HG03521 (cell line): ENCODE results near the gene SSNA1.

Source experiments
- ATAC-seq: cut with Tn5 transposase; IDR thresholded peaks from one replicate; pipeline ENCODE4 v1.9.1; 2021; ENCODE audit warnings: mild to moderate bottlenecking, moderate library complexity; ENCODE audit not compliant: unreplicated experiment

Gene SSNA1

DNA sequence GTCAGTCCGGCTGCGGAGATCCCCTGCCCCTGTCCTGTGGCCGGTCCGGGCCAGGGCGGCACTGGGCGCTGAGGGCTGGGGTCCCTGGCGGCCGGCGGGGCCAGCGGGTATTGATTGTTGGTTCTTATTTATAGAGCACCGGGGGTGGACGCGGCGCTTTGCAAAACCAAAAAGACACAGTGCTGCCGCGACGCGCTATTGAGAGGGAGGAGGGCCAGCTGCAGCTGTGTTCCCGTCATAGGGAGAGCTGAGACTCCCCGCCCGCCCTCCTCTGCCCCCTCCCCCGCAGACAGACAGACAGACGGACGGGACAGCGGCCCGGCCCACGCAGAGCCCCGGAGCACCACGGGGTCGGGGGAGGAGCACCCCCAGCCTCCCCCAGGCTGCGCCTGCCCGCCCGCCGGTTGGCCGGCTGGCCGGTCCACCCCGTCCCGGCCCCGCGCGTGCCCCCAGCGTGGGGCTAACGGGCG, 21.2 kb upstream of the SSNA1 start:
- ATAC-seq = no peak

DNA sequence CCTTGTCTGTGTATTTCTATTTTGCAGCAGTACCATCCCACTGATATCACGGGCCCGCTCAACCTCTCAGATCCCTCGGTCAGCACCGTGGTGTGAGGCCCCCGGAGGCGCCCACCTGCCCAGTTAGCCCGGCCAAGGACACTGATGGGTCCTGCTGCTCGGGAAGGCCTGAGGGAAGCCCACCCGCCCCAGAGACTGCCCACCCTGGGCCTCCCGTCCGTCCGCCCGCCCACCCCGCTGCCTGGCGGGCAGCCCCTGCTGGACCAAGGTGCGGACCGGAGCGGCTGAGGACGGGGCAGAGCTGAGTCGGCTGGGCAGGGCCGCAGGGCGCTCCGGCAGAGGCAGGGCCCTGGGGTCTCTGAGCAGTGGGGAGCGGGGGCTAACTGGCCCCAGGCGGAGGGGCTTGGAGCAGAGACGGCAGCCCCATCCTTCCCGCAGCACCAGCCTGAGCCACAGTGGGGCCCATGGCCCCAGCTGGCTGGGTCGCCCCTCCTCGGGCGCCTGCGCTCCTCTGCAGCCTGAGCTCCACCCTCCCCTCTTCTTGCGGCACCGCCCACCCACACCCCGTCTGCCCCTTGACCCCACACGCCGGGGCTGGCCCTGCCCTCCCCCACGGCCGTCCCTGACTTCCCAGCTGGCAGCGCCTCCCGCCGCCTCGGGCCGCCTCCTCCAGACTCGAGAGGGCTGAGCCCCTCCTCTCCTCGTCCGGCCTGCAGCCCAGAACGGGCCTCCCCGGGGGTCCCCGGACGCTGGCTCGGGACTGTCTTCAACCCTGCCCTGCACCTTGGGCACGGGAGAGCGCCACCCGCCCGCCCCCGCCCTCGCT, 20.5 kb upstream of the SSNA1 start:
- no peak for ATAC-seq

DNA sequence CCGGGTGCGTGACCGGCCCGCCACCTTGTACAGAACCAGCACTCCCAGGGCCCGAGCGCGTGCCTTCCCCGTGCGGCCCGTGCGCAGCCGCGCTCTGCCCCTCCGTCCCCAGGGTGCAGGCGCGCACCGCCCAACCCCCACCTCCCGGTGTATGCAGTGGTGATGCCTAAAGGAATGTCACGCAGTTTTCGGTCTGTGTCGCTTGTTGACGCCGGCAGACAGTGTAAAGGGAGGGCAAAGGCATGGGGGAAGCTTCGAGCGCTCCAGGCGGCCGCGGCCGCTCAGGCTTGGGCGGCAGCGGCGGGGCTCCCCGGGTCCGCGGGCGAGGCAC, 19.9 kb upstream of the SSNA1 start:
- ATAC-seq = no peak

DNA sequence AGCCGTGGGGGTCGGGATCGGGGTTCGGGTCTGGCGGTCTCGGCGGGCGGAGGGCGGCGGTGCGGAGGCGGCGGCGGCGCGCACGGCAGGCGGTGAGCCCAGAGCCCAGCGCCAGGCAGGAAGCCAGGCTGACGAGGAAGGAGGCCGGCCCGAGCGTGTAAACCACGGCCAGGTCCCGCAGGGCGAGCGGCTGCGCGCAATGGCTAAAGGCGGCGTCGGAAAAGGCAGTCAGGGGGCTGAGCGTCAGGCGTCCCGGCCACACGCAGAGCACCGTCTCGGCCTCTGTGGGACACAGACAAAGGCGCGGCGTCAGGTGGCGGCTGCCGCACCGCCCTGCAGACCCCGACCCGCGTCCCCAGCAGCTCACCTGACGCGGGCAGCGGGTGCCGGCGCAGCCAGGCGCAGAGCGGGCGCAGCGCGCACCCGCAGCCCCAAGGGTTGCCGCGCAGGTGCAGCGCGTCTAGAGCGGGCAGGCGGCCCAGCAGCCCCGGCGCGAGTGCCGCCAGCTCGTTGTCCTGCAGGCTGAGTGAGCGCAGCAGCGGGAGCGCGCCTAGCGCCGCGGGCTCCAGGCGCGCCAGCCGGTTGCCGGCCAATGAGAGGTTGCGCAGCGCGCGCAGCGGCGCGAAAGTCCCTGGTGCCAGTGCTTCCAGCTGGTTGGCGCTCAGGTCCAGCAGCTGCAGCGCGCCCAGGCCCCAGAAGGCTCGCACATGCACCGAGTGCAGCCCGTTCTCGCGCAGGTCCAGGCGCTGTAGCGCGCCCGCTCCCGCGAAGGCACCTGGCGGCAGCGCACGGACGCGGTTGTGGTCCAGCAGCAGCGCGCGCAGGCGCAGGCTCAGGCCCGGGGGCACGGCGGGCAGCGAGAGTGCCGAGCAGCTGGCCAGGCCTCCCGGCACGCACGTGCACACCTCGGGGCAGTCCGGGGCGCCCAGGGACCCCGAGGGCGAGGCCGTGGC, 19.3 kb upstream of the SSNA1 start:
- ATAC-seq = no peak

DNA sequence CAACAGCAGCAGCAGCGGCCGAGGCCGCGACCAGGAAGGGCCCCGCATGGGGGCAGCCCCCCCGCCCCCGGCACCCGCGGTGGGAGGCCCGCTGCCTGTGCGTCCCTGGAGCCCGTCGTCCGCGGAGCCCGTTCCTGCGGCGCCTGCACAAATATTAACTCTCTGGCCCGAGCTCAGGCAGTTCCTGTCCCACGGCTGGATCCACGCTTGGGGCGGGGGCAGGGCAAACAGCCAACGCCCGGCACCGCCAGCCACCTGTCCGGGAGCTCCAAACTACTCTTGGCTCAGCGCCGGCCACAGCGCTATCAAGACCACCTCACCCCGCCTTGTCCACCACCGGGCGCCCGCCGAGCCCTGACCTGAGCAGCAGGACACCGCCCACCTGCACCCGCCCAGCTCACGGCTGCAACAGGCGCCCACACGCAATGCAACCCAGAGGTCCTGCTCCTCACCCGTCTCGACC, 18.5 kb upstream of the SSNA1 start, which contains the start of gene LRRC26:
TSS of gene LRRC26 (minus strand) at position 156 of the 463 bp plus-strand sequence. CDS start at position 48, 108 bp downstream.
- no peak for ATAC-seq

DNA sequence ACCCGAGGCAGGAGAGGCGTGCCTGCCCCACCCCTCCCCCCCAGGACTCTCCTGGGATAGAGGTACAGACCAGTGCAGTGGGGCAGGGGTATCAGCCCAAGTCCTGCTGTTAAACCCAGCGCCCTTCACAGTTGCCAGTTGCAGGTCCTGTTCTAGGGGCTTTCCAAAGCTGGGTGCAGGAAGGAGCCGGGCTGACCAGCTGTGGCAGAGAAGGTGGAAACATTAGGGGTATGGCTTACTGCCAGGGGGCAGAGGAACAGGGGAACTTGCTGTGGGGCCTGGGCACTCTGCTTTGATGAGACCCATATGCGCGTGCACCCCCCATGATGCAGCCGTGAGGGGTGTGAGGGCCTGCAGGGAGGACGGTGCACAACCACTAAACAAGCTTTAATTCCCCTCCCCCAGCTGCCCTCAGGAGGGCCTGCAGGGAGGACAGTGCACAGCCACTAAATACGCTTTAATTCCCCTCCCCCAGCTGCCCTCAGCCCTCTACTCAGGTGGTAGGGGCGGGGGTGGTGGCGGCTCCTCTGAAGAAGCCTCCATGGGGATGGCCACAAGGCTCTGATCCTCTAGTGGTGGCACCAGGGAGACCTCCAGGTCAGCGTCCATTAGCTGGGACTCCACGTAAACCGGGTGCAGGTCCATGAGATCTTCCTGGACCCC, 17.9 kb upstream of the SSNA1 start:
- no peak for ATAC-seq

DNA sequence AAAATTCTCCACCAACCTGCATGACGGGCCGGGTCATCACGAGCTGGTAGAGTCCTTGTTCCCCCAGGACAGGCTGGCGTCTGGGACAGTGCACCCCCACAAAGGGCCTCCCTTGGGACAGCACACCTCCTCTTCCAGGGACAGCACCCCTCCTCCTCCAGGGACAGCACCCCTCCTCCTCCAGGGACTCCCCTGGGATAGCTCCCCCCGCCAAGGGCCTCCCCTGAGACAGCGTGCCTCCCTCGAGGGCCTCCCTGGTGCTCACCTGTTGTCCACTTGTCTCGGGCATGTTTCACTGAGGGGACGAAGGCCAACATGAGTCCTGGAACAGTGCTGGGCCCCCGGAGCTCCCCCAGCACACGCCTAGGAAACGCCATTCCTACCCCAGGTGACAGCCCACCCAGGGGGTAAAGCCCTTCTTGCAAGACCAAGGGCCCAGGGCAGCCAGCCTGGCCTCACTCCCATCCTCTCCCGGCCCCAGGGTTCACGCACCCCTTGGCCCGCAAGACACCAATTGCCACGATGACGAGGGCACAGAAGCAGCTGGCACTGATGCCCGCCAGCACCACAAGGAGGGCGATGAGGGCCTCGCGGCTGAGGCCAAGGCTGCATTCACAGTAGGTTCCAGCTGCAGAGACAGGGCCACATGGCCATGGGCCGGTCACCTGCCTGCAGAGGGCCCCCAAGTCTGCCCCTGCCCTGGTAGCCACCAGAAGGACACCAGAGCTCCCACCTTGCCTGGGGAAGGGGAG, 17.2 kb upstream of the SSNA1 start:
- no peak for ATAC-seq

DNA sequence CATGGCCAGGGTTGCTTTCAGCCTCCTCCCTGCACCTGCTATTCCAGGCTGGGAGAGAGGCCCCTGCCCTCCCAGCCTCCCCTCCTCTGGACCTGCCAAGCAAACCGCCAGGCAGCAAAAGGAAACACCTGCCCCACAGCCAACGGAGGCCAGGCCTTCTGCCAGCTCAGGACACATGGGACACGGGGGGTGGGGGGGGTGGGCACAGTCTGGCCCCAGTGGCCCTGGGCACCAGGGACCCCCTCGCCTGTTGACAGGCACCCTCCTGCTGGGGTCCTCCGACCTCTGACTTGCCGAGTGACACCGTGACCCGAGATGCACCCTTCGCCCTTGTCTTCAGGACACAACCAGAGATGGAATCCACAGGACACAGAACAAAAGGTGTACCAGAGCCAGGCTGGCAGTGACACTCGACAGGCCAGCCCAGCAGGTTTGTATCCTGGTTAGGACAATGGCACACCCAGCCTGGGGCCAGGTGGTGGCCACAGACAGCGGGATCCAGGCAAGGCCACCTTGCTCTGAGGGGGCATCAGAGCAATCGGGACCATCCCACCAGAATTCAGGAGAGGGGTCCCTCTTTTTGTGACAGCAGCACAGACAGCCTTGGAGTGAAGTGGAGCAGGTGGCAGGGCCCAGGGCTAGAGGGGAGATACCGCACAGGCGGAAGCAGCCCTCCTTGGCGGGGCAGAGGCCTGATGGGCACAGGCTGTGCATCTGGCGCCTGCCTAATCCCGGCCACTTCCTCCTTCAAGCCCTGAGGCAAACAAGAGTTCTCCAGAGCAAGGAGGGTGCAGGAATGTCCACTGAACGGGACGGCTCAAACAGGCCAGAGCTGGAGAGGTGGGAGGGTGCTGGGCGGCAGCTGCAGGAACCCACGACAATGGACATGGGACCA, 15.3 kb upstream of the SSNA1 start:
- no peak for ATAC-seq

DNA sequence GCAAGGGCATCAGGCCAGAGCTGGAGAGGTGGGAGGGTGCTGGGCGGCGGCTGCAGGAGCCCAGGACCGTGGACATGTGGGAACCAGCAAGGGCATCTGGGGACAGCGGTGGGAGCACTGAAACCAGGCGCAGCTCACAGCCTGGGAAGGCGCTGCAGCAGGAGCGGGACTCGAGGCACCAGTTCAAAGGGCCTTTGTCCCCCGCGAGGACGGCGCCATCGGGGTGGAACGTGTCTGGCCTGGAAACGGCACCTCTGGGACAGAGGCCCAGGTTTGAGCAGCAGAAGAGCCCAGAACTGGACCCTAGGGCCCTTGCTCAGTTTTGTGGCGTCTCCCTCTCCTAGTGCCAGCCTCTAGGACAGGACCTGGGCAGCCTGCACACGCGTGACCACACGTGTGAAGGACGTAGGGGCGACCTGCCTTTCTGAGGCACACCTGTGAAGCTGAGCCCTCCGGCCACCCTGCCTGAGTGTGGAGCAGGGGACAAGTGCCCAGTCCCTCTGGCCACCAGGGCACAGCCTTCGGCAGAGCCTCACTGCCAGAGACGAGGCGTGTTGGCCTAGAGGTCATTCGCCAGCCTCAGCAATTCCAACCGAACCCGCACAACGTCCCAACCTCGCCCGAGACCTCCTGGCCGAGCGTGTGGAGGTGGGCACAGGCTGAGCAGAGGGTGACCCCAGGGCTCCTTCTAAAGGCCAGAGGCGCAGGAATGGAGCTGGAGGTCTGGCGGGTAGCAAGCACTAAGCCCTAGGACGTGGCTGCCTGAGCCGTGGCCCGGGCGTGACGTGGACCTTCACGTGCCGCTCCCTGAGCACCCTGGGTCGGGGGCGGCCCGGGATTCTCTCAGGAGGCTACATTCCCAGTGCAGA, 14.4 kb upstream of the SSNA1 start:
- ATAC-seq = no peak

DNA sequence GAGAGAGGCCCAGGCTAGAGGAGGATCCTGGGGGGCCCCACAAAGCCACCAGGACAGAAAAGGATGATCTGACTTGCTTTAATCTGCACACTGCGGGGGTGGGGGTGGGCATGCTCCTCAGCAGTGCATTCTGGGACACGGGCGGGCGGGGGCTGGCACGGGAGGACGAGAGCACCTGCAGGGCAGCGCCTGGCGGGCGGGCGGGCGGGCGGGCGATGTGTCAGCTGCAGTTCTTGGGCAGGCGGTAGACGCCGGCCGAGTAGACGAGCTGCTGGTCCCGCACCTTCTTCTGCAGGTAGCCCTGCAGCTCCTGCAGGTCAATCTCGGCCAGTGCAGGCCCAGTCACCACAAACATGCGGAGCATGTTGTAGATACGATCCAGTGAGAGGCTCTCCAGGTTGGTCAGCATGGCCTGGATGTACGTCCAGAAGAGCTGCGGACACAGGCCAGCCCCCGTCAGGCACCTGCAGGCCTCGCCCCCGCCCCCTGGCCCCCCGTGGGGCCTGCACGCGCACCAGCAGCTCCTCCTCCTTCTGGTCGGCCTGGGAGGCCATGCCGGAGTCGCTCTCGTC, 13.7 kb upstream of the SSNA1 start:
- ATAC-seq = no peak

DNA sequence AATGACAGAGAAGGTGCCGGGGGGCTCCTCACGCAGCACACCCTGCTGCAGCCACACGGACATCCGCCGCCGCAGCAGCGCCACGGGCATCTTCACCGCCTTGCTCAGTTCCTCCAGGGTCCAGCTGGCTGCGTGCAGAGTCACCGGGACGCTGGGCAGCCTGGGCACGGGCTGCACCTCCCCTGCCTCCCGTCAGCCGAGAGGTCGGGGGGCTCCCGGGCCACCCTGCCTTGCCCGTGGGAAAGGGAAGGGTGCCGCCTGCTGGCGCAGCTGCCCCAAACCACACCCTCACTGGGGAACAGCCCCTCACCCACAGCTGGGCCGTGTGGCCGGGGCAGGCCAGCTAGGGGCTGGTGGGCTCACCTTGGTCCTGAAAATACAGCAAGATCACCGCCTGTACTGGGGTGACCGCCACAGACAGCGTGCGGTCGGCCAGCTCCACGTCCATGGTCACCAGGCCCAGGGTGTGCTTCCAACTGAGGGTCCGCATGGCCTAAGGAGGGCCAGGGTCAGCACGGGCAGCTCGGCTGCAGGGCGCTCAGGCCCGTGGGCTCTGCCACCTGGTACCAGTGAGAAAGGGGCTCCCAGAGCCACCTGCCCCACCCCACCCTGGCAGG, 13.0 kb upstream of the SSNA1 start:
- ATAC-seq = no peak

DNA sequence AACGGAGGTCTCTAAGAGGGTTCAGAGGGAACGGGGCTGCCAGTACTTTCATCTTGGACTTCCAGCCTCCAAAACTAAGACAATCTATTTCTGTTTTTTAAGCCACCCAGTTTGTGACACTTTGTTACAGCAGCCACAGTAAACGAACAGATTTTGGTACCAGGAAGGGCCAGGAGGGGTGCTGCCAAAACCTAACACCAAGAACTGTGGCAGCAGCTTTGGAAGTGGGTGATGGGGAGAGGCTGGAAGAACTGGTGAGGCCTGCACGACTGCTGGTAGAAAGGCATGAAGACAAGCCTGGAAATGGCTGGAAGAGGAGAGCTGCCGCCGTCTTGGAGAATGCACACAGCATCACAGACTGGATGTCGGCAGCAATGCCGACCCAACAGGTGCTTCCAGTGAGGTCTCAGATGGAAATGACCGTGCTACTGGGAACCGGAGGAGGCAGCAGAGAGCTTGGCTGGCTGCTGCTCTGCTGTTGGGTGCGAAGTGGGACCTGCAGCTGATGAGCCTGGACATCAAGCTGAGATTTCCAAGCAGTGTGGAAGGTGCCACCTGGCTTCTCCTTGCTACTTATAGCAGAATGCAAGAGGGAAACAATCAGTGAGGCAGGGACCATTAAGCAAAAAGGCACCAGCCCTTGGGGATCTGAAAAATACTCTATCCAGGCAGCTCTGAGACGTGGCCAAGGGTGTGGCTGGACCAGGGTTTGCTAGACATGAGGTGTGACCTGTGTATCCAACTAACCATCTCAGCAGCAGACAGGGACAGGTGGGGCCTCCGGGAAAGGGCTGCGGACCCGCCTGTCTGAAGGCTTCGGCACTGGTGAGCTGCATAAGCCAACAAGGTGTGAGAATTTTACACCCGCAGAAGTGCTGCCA, 11.9 kb upstream of the SSNA1 start:
- no peak for ATAC-seq

DNA sequence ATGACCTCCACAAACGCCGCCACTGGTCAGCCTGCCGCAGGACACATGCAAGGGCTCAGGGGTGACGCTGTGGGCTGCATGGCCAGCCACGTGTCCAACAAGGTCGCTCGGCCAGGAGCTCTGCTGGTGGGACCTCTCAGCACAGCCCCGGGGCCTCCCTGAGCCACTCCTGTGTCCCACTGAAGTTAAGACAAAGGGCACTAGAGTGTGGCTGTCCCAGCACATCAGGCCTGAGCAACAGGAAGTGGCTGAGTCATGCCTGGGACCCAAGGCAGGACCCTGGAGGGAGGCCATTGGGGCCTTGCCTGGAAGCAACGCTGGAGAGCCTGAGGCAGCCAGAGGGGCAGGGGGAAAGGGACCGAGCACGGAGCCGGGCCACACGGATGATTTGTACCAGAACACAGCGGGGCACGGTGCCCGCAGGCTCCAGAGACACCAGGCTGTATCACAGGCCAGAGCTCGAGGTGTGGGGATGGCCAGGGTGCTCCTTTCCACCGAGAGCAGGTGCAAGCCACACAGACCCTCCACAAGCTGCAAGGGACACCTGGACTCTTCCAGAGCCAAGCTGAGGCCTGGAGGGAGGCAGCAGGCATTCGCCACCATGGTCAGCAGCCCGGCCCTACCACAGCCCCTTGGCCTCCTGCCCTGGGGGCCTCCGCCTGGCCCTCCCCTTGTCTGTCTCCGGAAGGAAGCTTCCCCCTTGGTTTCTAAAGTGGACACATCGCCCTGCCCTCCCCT, 10.1 kb upstream of the SSNA1 start:
- ATAC-seq = no peak

DNA sequence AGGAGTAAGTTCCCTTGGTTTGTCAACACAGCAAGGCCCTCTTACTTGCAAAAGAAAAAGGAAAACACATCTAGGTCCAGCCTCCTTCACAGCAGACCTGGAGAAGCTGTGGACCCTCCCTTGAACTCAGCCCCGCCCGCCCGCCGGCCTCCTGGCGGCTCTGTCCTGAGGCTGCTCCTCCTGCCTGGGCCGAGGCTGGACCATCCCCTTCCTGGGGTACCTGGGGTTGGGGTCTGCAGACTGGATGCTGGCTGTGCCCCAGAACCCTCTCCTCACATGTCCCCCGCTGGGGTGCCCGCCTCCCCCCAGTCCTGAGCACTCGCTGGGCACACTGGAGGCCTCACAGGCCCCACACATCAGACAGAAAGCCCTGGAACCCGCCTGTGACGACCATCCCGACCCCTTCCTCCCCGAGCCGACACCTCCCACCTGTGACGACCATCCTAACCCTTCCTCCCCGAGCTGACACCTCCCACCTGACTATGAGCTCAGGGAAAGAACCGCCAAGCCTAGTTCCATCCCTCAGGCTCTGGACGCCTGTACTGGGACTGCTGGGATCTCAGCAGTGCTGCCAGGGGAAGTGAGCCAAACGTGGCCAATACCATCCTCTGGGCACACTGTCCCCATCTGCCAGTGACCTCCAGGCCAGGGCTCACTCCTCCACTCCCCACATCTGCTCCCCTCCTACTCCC, 9.4 kb upstream of the SSNA1 start:
- ATAC-seq = no peak

DNA sequence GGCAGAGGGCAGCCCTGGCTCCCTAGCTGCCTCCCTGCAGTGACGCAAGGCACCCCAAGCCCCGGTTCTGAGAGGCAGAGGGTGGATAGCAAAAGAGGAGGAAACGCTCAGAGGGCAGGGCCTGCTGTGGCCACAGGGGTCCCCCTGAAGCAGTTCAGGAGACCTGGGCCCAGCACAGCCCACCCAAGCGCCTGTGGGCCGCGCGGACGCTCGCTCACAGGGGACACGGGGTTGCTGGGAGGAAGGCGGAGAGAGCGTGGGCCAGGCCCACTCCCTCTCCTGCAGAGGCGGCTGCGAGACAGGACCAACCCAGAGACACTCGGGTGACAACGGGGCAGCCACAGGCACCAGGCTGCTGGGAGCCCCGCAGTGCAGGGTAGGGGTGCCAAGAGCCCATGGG, 8.7 kb upstream of the SSNA1 start:
- ATAC-seq = no peak
